GM12878 (cell line): ENCODE results near the gene VTN. TPM values are rescaled to one million over a fixed set of nuclear protein-coding genes. Genes with fewer than 3 reads are reported as not detected.

Source experiments
- BHLHE40 ChIP-seq, 2 experiments: fragments of 450-650 bp in 1 of 2; IDR thresholded peaks; 2 replicates each; pipeline ENCODE4 v1.6.1; 2011 to 2017; ENCODE audit warnings: low read depth in 2 of 2, borderline replicate concordance in 1 of 2, improper control_type of control experiment in 1 of 2, low read length in 1 of 2, mild to moderate bottlenecking in 1 of 2
- EZH2 ChIP-seq: IDR thresholded peaks from 2 replicates; pipeline ENCODE4 v1.6.1; 2012; ENCODE audit warnings: low read depth, mild to moderate bottlenecking, control low read depth, inconsistent platforms, low read length, borderline replicate concordance; ENCODE audit not compliant: control insufficient read depth
- HCFC1 ChIP-seq: fragments of 150-350 bp; IDR thresholded peaks from 2 replicates; pipeline ENCODE4 v1.6.1; 2014; ENCODE audit warnings: low read length
- MXI1 ChIP-seq: fragments of 150-350 bp; IDR thresholded peaks from 2 replicates; pipeline ENCODE4 v1.6.1; 2011; ENCODE audit warnings: low read depth, mild to moderate bottlenecking, inconsistent platforms, low read length, improper control_type of control experiment
- NRF1 ChIP-seq: conservative IDR thresholded peaks from 2 replicates; pipeline ENCODE4 v1.6.1; 2011; ENCODE audit warnings: mild to moderate bottlenecking, low read depth, low read length, improper control_type of control experiment
- PML ChIP-seq: IDR thresholded peaks from 2 replicates; pipeline ENCODE4 v1.6.1; 2012; ENCODE audit warnings: low read length, inconsistent platforms
- POLR2AphosphoS2 ChIP-seq: IDR thresholded peaks from 2 replicates; pipeline ENCODE4 v1.6.1; 2011; ENCODE audit warnings: low read depth, mild to moderate bottlenecking, low read length, improper control_type of control experiment, moderate library complexity
- POLR2AphosphoS5 ChIP-seq: IDR thresholded peaks from 2 replicates; pipeline ENCODE4 v1.6.1; 2011; ENCODE audit warnings: mild to moderate bottlenecking, low read length, inconsistent platforms
- SREBF1 ChIP-seq: IDR thresholded peaks from 2 replicates; pipeline ENCODE4 v1.6.1; 2012; ENCODE audit warnings: mild to moderate bottlenecking, low read length
- SRF ChIP-seq, 2 experiments: IDR thresholded peaks; 2 replicates each; pipeline ENCODE4 v1.6.1; 2011; ENCODE audit warnings: low read depth in 2 of 2, low read length in 2 of 2, mild to moderate bottlenecking in 1 of 2, moderate library complexity in 1 of 2
- SUPT20H ChIP-seq: IDR thresholded peaks from 2 replicates; pipeline ENCODE4 v1.6.1; 2011; ENCODE audit warnings: low read depth, mild to moderate bottlenecking, low read length, moderate library complexity, borderline replicate concordance; ENCODE audit not compliant: control insufficient read depth
- polyA plus RNA-seq, 11 experiments: library from polyadenylated mRNA; depleted of rRNA in 4 of 11; unstranded in 6 of 11; stranded (reverse) in 5 of 11; fragments of >200 nt; fragmentation: Nextera tagmentation in 4 of 11; fragmentation: Illumina TruSeq in 1 of 11; extraction: Ambion mirVana in 4 of 11; extraction: Trizol in 1 of 11; gene quantifications; 1 replicate in 1 of 11; 2 replicates in 10 of 11; pipeline versions ENCODE4 v1.2.1 to v1.2.3, GENCODE V29; 2011 to 2016; ENCODE audit warnings: inconsistent platforms in 2 of 11, missing spikeins in 2 of 11, low read depth in 1 of 11
- total RNA-seq, 4 experiments: library from RNA; depleted of rRNA in 3 of 4; stranded (reverse); fragments of >200 nt in 3 of 4; fragmentation: Illumina TruSeq in 1 of 4; extraction: Trizol in 1 of 4; gene quantifications; 2 replicates each; pipeline versions ENCODE4 v1.2.1 to v1.2.3, GENCODE V29; 2013 to 2021
- TF ChIP-seq, protein P1 (sequence below): IDR thresholded peaks from 2 replicates; pipeline ENCODE4 v1.6.1; 2012; ENCODE audit warnings: mild to moderate bottlenecking, low read depth, low read length
- TF ChIP-seq, protein P2 (sequence below): fragments of 450-650 bp; IDR thresholded peaks from 2 replicates; pipeline ENCODE4 v1.6.1; 2017; ENCODE audit warnings: low read depth, mild to moderate bottlenecking, moderate library complexity
- TF ChIP-seq, protein P3 (sequence below): IDR thresholded peaks from 2 replicates; pipeline ENCODE4 v1.6.1; 2011; ENCODE audit warnings: low read depth, mild to moderate bottlenecking, low read length, moderate library complexity, borderline replicate concordance; ENCODE audit errors: extremely low read depth
- TF ChIP-seq, protein P4 (sequence below): fragments of 450-650 bp; IDR thresholded peaks from 2 replicates; pipeline ENCODE4 v1.6.1; 2017; ENCODE audit warnings: antibody characterized with exemption, mild to moderate bottlenecking, moderate library complexity
- TF ChIP-seq, protein P5 (sequence below): fragments of 450-650 bp; IDR thresholded peaks from 2 replicates; pipeline ENCODE4 v1.6.1; 2016; ENCODE audit warnings: mild to moderate bottlenecking
- TF ChIP-seq, protein P6 (sequence below): fragments of 450-650 bp; IDR thresholded peaks from 2 replicates; pipeline ENCODE4 v1.6.1; 2017; ENCODE audit warnings: borderline replicate concordance

VTN gene
- total and polyA plus RNA-seq, 10 of the 15 experiments (the other 5 are each of a cell fraction or from before 2014, with no cell fraction given): 0.04 to 1.3 (median 0.13) TPM; not detected in 5

DNA sequence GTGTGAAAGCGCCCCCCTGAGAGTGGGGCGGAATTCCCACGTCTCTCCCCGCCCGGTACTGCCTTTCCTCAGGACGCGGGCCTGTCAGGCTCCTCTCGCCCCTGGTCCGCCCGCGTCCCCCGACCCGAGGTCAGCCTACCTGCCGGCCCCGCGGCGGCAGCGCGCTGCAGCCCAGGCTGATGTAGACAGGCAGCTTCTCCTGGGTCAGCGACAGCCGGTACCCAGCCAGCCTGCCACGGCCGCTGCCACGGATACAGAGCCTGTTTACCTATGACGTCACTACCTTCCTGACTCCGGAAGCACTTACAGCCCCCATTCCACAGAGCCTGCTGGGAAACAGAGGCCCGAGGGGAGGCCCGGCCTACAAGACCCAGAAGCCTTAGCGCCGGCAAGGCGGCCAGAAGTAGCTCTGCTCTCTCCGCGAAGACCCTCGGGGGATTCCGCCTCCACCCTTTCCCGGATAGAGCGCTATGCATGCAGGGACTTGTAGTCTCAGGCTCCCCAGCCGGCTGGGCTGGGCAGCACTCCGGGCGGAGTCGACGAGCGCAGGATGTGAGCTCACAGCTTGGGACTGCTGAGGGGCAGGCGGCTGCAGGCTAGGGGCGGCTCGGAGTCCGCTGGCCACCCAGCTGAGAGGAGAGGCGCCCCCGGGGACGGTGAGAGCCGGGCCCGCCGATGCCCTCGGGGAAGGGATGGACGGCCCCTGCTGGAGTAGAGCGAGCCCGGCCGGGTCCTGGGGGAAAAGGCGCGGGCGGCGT lies 34.7 kb downstream of the VTN start, which contains the start of the genes IFT20 and TNFAIP1 (continued):
- TF ChIP-seq, protein P1, sequence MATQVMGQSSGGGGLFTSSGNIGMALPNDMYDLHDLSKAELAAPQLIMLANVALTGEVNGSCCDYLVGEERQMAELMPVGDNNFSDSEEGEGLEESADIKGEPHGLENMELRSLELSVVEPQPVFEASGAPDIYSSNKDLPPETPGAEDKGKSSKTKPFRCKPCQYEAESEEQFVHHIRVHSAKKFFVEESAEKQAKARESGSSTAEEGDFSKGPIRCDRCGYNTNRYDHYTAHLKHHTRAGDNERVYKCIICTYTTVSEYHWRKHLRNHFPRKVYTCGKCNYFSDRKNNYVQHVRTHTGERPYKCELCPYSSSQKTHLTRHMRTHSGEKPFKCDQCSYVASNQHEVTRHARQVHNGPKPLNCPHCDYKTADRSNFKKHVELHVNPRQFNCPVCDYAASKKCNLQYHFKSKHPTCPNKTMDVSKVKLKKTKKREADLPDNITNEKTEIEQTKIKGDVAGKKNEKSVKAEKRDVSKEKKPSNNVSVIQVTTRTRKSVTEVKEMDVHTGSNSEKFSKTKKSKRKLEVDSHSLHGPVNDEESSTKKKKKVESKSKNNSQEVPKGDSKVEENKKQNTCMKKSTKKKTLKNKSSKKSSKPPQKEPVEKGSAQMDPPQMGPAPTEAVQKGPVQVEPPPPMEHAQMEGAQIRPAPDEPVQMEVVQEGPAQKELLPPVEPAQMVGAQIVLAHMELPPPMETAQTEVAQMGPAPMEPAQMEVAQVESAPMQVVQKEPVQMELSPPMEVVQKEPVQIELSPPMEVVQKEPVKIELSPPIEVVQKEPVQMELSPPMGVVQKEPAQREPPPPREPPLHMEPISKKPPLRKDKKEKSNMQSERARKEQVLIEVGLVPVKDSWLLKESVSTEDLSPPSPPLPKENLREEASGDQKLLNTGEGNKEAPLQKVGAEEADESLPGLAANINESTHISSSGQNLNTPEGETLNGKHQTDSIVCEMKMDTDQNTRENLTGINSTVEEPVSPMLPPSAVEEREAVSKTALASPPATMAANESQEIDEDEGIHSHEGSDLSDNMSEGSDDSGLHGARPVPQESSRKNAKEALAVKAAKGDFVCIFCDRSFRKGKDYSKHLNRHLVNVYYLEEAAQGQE: no peak
- TF ChIP-seq HCFC1 (peak; percentile 99), BHLHE40 (IDR thresholded peaks at IDR 0.05; ENCODE audit: borderline replicate concordance in 1 of 2, low read depth in 2 of 2, low read length in 1 of 2) (peak in 1 of 2 experiments; percentile 12; a peak in 1 of 4 replicates), SREBF1 (peak; percentile 96), POLR2AphosphoS2 (peak; percentile 65; the same call in 1 of the 2 replicates), MXI1 (peak; percentile 87), EZH2 (no peak), SUPT20H (no peak), NRF1 (no peak), PML (0 out of 2 replicates have a peak, but pooled peaks have one; percentile 60), POLR2AphosphoS5 (peak; percentile 73; the same call in 1 of the 2 replicates), SRF (IDR thresholded peaks at IDR 0.05; ENCODE audit: low read depth in 2 of 2, low read length in 2 of 2) (no peak)
- TF ChIP-seq, protein P2, sequence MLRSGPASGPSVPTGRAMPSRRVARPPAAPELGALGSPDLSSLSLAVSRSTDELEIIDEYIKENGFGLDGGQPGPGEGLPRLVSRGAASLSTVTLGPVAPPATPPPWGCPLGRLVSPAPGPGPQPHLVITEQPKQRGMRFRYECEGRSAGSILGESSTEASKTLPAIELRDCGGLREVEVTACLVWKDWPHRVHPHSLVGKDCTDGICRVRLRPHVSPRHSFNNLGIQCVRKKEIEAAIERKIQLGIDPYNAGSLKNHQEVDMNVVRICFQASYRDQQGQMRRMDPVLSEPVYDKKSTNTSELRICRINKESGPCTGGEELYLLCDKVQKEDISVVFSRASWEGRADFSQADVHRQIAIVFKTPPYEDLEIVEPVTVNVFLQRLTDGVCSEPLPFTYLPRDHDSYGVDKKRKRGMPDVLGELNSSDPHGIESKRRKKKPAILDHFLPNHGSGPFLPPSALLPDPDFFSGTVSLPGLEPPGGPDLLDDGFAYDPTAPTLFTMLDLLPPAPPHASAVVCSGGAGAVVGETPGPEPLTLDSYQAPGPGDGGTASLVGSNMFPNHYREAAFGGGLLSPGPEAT: 0 out of 2 replicates have a peak, but pooled peaks have one; percentile 41
- TF ChIP-seq, protein P3, sequence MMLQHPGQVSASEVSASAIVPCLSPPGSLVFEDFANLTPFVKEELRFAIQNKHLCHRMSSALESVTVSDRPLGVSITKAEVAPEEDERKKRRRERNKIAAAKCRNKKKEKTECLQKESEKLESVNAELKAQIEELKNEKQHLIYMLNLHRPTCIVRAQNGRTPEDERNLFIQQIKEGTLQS: no peak
- TF ChIP-seq, protein P4, sequence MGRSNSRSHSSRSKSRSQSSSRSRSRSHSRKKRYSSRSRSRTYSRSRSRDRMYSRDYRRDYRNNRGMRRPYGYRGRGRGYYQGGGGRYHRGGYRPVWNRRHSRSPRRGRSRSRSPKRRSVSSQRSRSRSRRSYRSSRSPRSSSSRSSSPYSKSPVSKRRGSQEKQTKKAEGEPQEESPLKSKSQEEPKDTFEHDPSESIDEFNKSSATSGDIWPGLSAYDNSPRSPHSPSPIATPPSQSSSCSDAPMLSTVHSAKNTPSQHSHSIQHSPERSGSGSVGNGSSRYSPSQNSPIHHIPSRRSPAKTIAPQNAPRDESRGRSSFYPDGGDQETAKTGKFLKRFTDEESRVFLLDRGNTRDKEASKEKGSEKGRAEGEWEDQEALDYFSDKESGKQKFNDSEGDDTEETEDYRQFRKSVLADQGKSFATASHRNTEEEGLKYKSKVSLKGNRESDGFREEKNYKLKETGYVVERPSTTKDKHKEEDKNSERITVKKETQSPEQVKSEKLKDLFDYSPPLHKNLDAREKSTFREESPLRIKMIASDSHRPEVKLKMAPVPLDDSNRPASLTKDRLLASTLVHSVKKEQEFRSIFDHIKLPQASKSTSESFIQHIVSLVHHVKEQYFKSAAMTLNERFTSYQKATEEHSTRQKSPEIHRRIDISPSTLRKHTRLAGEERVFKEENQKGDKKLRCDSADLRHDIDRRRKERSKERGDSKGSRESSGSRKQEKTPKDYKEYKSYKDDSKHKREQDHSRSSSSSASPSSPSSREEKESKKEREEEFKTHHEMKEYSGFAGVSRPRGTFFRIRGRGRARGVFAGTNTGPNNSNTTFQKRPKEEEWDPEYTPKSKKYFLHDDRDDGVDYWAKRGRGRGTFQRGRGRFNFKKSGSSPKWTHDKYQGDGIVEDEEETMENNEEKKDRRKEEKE: no peak
- TF ChIP-seq, protein P5, sequence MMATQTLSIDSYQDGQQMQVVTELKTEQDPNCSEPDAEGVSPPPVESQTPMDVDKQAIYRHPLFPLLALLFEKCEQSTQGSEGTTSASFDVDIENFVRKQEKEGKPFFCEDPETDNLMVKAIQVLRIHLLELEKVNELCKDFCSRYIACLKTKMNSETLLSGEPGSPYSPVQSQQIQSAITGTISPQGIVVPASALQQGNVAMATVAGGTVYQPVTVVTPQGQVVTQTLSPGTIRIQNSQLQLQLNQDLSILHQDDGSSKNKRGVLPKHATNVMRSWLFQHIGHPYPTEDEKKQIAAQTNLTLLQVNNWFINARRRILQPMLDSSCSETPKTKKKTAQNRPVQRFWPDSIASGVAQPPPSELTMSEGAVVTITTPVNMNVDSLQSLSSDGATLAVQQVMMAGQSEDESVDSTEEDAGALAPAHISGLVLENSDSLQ: peak; percentile 79
- TF ChIP-seq, protein P6, sequence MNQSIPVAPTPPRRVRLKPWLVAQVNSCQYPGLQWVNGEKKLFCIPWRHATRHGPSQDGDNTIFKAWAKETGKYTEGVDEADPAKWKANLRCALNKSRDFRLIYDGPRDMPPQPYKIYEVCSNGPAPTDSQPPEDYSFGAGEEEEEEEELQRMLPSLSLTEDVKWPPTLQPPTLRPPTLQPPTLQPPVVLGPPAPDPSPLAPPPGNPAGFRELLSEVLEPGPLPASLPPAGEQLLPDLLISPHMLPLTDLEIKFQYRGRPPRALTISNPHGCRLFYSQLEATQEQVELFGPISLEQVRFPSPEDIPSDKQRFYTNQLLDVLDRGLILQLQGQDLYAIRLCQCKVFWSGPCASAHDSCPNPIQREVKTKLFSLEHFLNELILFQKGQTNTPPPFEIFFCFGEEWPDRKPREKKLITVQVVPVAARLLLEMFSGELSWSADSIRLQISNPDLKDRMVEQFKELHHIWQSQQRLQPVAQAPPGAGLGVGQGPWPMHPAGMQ: no peak
